GM19240 (cell line): ENCODE measurements around the gene CCDC28A.
"Not testable (repeated sequence)": the region's sequence is repeated elsewhere in the genome, so short reads cannot be mapped to it uniquely, and the experiment has no call there.

ENCODE experiments used
- DNase-seq: peaks from one replicate; pipeline ENCODE4 v3.0.0; 2011; ENCODE audit warnings: low spot score; ENCODE audit not compliant: insufficient read length

The CCDC28A gene

GRCh38 chr6:138773177-138774091 is at the start of gene CCDC28A:
Gene CCDC28A, plus strand, starts transcription at chr6:138773769. Its CDS starts 2,352 bp downstream, at chr6:138776121.
- peak; percentile 80 for DNase-seq

DNA sequence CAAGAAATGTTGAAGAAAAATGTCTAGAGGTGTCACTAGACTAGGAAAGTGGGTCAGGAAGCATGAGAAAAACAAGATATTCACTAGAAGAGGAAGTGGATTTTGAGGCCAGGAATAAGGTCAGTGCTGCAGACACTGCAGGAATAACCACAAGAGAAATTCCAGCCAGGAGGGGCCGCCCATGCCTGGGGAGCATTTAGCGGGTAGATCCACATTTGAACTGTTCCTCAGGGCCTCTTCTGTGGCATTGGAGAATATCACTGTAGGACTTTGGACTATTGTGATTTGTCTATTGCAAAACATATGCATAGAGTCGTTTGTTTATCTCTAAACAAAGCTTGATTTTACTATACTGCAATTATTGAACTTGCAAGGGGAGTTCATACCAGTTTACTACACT is 49.6 kb upstream of the CCDC28A start:
- DNase-seq = no peak

DNA sequence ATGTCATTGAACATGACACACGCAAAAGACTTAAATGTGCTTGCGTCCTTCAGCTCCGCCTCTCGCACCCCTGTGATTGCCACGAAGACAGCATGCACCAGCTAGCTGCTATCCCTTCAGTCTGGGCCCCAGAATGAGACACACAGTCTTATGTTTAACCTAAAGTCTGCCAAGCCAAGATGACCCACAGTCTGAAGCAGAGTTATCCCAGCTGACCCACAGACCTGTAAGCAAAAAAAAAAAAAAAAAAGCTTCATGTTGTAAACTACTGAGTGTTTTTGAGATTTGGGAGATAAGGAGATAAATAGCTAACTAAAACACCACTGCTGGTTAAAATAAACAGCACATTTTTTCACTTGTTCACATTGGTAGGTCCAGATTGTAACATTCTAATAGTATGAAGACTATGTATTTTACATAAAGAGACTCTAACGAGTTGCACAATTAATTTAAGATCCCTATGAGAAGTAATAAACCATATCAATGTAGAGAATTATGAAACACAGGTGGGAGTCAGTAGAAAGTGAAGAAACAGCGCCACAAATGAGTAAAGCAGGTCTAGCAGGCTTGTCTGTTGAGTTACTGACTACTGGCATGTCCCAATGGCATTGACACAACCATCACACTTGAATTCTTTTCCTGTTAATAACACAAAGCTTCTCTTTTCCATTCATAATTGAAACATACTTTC is 47.4 kb upstream of the CCDC28A start:
- no peak for DNase-seq

DNA sequence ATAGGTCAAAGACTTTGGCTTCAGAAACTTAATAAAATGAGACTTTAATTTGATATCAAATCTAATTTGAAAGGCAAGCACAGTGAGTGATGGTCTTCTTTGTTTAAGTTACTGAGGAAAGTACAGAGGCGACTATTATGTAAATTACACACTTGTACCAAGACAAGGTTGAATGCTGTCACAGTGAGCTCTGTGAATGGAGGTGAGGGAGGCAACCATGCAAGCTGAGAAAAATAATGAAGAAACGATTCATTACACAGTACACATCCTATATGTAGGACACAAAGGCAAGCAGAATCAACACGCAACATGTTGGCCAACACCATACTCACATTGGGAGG is 46.8 kb upstream of the CCDC28A start:
- no peak for DNase-seq

- DNase-seq = no peak
These were observed 46.4 kb upstream of the CCDC28A start for GRCh38 chr6:138727182-138727581.

GRCh38 chr6:138728662-138729061 is 44.9 kb upstream of the CCDC28A start:
- DNase-seq = no peak

GRCh38 chr6:138730037-138730436 is 43.5 kb upstream of the CCDC28A start:
- not testable (repeated sequence) for DNase-seq

- DNase-seq = no peak
These were observed 39.0 kb upstream of the CCDC28A start for GRCh38 chr6:138734585-138734984.

- DNase-seq = no peak
These were observed 36.9 kb upstream of the CCDC28A start for GRCh38 chr6:138736640-138737039.

DNA sequence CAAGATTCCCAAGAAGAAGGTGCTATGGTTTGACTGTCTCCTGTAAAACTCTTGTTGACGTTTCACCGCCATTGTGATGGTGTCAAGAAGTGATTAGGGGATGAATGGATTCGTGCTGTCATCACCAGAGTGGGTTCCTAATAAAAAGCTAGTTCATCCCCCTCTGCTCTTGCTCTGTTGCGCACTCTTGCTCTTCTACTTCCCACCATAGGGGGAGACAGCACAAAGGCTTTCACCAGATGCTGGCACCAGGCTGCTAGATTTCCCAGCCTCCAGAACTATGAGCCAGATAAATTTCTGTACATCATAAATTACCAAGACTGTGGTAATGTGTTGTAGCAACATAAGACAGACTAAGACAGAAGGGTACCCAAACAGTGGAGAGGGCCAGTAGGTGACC is 21.6 kb upstream of the CCDC28A start:
- DNase-seq = no peak

DNA sequence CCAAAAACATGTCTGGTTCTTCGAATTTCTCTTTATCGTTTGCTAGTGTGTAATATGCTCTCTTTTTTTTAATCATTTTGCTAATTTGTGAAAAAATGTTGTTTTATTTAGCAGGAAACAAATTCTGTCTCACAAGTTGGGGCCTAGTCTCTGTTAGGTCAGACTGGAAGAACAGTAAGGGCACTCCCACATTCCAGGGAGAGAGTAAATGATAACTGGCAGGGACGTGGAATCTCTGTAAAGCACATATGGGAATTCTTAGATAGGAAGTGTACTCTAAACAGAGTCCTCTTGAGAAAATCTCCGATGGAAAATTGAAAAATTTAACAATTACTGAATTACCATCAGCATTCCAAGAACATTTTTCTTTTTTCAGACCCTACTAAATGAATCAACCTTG is 16.4 kb upstream of the CCDC28A start:
- DNase-seq = no peak

- no peak for DNase-seq
These were observed 7.5 kb upstream of the CCDC28A start for GRCh38 chr6:138765896-138766655.

- DNase-seq = no peak
These were observed 4.4 kb upstream of the CCDC28A start for GRCh38 chr6:138769102-138769676.

- DNase-seq = no peak
These were observed 883 bp upstream of the CCDC28A start for GRCh38 chr6:138772596-138773176.

DNA sequence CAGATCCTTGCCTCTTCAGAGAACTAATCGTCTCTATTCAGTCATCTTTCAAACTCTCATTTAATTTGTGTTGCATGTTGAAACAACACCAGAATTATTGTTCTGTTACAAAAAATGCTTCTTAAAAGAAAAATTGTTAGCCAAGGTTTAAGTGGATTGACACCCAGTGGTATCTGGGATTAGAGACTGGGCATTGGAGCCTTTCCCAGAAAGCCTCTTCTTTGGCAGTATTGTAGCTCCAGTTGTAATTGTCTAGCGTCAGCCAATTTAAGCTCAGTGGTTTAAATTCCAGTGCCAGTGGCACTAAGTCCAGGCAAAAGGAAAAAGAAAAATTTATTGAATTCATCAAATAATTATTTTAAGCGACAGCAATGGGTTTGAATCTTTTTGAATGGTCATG is 801 bp downstream of the CCDC28A start:
- no peak for DNase-seq

GRCh38 chr6:138776659-138777058 is 3.1 kb downstream of the CCDC28A start:
- DNase-seq = no peak

DNA sequence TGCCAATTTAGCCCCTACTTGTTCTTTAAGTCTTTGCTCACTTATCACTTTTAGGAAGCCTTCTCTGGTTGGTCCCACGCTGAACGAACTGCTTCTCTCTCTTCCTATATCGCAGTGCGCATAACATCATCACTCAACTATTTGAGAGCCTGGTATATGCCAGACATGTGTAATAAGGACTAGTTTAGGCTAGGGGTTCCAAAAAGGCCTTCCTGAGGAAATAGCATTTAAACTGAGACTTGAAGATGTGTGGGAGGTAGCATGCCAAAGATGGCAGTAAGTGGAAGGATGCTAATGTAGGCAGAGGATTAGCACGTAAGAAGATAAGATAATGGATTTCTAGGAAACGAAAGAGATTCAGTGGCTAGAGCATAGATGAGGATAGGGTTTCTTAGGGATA is 4.8 kb downstream of the CCDC28A start:
- no peak for DNase-seq

DNA sequence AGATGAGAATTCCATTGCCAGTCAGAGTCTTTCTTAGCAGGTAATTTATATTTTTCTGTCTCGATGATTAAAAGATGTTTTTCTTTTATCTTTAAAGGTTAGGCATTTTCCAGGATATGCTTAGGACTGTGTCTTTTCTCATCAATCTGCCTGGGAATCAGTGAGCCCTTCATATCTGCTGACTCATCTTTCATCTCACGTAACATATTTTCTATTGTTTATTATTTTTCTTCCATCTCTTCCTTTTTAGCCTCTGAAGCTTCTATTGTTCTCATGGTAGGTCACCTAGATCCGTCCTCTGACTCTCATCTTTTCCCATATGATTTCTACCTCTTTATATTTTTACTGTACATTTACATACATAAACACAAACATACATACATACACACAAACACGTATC is 8.7 kb downstream of the CCDC28A start:
- DNase-seq = no peak

GRCh38 chr6:138785079-138785478 is 11.5 kb downstream of the CCDC28A start:
- DNase-seq = no peak

DNA sequence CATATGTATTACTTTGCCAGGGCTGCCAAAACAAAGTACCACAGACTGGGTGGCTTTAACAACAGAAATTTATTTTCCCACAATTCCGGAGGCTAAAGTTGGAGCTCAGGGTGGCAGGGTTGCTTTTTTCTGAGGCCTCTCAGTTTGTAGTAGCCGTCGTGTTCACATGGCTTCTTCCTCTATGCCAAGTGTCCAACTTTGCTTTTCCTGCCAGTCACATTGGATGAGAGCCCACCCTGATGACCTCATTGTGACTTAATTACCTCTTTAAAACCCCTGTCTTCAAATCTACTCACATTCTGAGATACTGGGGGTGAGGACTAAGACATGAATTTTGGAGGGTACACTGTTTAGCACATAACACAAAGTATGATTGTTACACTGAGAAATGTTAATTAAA is 12.4 kb downstream of the CCDC28A start:
- no peak for DNase-seq

DNA sequence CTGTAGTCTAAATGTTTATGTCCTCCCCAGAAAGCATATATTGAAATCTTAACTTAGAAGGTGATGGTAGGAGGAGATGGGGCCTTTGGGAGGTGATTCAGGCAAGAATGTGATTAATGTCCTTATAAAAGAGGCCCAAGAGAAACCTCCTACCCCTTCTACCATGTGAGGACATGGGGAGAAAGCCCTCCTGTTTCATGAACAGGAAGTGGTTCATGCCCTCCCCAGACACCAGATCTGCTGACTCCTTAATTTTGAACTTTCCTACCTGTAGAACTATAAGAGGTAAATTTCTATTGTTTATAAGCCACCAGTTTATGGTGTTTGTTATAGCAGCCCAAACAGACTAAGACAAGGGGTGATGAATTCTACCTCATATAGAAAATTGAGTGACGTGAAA is 13.6 kb downstream of the CCDC28A start:
- no peak for DNase-seq
